Measurements from ENCODE around the gene FNBP1. TPM values are rescaled to one million over a fixed set of nuclear protein-coding genes. Genes with fewer than 3 reads are reported as not detected.

Gene FNBP1
- total and polyA plus RNA-seq, 2 of the 13 experiments (the other 11 are each of a cell fraction or from before 2014, with no cell fraction given): 5.4 to 19.5 TPM

GRCh38 chr9:129879991-129880653 is 162.9 kb downstream of the FNBP1 start:
- Histone ChIP-seq H3K27ac (ENCODE audit: extremely low read length, insufficient read depth, low read length) (no peak overlapping the region), H3K36me3 (replicated peaks in 1 of 2; ENCODE audit: control insufficient read depth in 1 of 2, insufficient read depth in 2 of 2, low read length in 2 of 2) (peaks cover 0 to 3% of the 10 kb centered on the region in 2 experiments; a peak in 1 of 5 replicates), H3K4me3 (replicated peaks in 1 of 3; ENCODE audit: insufficient read depth in 1 of 3, low read depth in 2 of 3, low read length in 3 of 3) (no peak overlapping the region), H3K9ac (ENCODE audit: insufficient read depth, low read depth, low read length) (no peak overlapping the region), H3K27me3 (ENCODE audit: control insufficient read depth in 1 of 2, insufficient read depth in 2 of 2, low read length in 2 of 2) (no peaks in the 10 kb centered on the region), H4K20me1 (ENCODE audit: insufficient read depth, low read length) (no peaks in the 10 kb centered on the region), H3K4me2 (ENCODE audit: low read depth, low read length) (no peak overlapping the region), H3K4me1 (ENCODE audit: insufficient read depth, low read length) (peaks cover 15% of the 10 kb centered on the region), H3K9me3 (ENCODE audit: low read length) (no peaks in the 10 kb centered on the region), H2AFZ (ENCODE audit: low read length) (no peak overlapping the region), H3K79me2 (ENCODE audit: insufficient read depth, low read length) (no peaks in the 10 kb centered on the region)
- TF ChIP-seq ZSCAN20 (CRISPR knock-in tag; IDR thresholded peaks at IDR 0.05; ENCODE audit: borderline replicate concordance) (no peak), ARID2 (CRISPR knock-in tag; IDR thresholded peaks at IDR 0.05; ENCODE audit: borderline replicate concordance) (no peak), DR1 (CRISPR knock-in tag; IDR thresholded peaks at IDR 0.05) (no peak), ZNF253 (CRISPR knock-in tag; IDR thresholded peaks at IDR 0.05; ENCODE audit: borderline replicate concordance) (no peak), SRF (IDR thresholded peaks at IDR 0.05; ENCODE audit: low read depth, low read length) (no peak), ZNF713 (CRISPR knock-in tag; IDR thresholded peaks at IDR 0.05) (no peak), CEBPG (CRISPR knock-in tag; IDR thresholded peaks at IDR 0.05) (no peak), ZNF234 (CRISPR knock-in tag; conservative IDR thresholded peaks at IDR 0.05) (no peak), ZNF414 (CRISPR knock-in tag; IDR thresholded peaks at IDR 0.05) (no peak), ZNF563 (CRISPR knock-in tag; IDR thresholded peaks at IDR 0.05) (no peak), HMG20B (CRISPR knock-in tag; conservative IDR thresholded peaks at IDR 0.05) (no peak), ZNF670 (CRISPR knock-in tag; IDR thresholded peaks at IDR 0.05; ENCODE audit: borderline replicate concordance) (no peak), TCF7L2 (IDR thresholded peaks at IDR 0.05; ENCODE audit: low read depth, low read length) (no peak), HCFC1 (IDR thresholded peaks at IDR 0.05; ENCODE audit: low read depth, low read length) (no peak), HMG20A (CRISPR knock-in tag; IDR thresholded peaks at IDR 0.05; ENCODE audit: borderline replicate concordance) (no peak), JDP2 (CRISPR knock-in tag; IDR thresholded peaks at IDR 0.05; ENCODE audit: borderline replicate concordance) (no peak), NONO (IDR thresholded peaks at IDR 0.05) (no peak), NONO (CRISPR knock-in tag; conservative IDR thresholded peaks at IDR 0.05) (no peak)
- TF ChIP-seq, protein P1, sequence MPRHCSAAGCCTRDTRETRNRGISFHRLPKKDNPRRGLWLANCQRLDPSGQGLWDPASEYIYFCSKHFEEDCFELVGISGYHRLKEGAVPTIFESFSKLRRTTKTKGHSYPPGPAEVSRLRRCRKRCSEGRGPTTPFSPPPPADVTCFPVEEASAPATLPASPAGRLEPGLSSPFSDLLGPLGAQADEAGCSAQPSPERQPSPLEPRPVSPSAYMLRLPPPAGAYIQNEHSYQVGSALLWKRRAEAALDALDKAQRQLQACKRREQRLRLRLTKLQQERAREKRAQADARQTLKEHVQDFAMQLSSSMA (CRISPR knock-in tag; IDR thresholded peaks at IDR 0.05): no peak
- ATAC-seq: no peak
- FAIRE-seq: no peak
- WGBS (ENCODE audit: low lambda C conversion rate): 87% methylated on average over 6 of the region's 31 CpGs
- no peak for DNase-seq (ENCODE audit: low spot score)
- POLR2A ChIA-PET: no interaction called here
- CTCF ChIA-PET (ENCODE audit: low intra/inter-chr PET ratio, low total read pairs): no interaction called here
- in situ Hi-C loops (cut with HindIII; ENCODE audit: extremely low pct_ligation_motif_present, low pct_unique_long_range_greater_than_20kb) (loop anchor here (10.0 kb wide), 1 partner anchor 225 kb away; no protein-coding TSS in a partner anchor), intact Hi-C loops (cut with micrococcal nuclease; ENCODE audit: unreplicated experiment) (no loop called here)
- BruUV-seq (replicated peaks): no TSS peak
